Liver (tissue), 3 donors: Measurements from ENCODE around the gene IGSF1.
"Not testable (repeated sequence)": the region's sequence is repeated elsewhere in the genome, so short reads cannot be mapped to it uniquely, and the experiment has no call there.

Experiments used
- FOXA1 ChIP-seq: IDR thresholded peaks from 2 replicates; pipeline ENCODE4 v1.6.1; 2016; ENCODE audit warnings: antibody characterized with exemption
- RXRA ChIP-seq, 2 donors: IDR thresholded peaks; 2 replicates each; pipeline ENCODE4 v1.6.1; 2017 to 2018; ENCODE audit warnings: antibody characterized with exemption in 2 of 2, mild to moderate bottlenecking in 1 of 2
- SP1 ChIP-seq: IDR thresholded peaks from 2 replicates; pipeline ENCODE4 v1.6.1; 2018; ENCODE audit warnings: antibody characterized with exemption, mild to moderate bottlenecking
- TF ChIP-seq, protein P1 (sequence below): fragments of 150-350 bp; IDR thresholded peaks from 2 replicates; pipeline ENCODE4 v1.5.1; 2017; ENCODE audit warnings: improper control_type of control experiment, low read depth, low read length; ENCODE audit not compliant: missing input control
- TF ChIP-seq, protein P2 (sequence below): IDR thresholded peaks from 2 replicates; pipeline ENCODE4 v1.6.1; 2016; ENCODE audit warnings: antibody characterized with exemption, mild to moderate bottlenecking
- donor health status: healthy.
- donor health status: healthy.

DNA sequence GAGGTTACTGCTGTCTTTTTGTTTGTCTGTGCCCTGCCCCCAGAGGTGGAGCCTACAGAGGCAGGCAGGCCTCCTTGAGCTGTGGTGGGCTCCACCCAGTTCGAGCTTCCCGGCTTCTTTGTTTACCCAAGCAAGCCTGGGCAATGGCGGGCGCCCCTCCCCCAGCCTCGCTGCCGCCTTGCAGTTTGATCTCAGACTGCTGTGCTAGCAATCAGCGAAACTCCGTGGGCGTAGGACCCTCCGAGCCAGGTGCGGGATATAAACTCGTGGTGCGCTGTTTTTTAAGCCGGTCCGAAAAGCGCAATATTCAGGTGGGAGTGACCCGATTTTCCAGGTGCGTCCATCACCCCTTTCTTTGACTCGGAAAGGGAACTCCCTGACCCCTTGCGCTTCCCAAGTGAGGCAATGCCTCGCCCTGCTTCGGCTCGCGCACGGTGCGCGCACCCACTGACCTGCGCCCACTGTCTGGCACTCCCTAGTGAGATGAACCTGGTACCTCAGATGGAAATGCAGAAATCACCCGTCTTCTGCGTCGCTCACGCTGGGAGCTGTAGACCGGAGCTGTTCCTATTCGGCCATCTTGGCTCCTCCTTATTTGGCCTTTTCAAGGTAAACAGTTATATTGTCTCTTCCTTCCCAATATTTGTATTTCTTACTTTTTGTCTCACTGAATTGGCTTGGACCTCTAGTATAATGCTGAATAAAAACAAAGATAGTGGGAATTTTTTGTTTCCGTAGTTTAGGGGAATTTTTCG, 37.9 kb downstream of the IGSF1 start:
- TF ChIP-seq, protein P1, sequence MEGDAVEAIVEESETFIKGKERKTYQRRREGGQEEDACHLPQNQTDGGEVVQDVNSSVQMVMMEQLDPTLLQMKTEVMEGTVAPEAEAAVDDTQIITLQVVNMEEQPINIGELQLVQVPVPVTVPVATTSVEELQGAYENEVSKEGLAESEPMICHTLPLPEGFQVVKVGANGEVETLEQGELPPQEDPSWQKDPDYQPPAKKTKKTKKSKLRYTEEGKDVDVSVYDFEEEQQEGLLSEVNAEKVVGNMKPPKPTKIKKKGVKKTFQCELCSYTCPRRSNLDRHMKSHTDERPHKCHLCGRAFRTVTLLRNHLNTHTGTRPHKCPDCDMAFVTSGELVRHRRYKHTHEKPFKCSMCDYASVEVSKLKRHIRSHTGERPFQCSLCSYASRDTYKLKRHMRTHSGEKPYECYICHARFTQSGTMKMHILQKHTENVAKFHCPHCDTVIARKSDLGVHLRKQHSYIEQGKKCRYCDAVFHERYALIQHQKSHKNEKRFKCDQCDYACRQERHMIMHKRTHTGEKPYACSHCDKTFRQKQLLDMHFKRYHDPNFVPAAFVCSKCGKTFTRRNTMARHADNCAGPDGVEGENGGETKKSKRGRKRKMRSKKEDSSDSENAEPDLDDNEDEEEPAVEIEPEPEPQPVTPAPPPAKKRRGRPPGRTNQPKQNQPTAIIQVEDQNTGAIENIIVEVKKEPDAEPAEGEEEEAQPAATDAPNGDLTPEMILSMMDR, result not testable (repeated sequence)
- not testable (repeated sequence) for TF ChIP-seq RXRA (IDR thresholded peaks at IDR 0.05); SP1; FOXA1
- TF ChIP-seq, protein P2, sequence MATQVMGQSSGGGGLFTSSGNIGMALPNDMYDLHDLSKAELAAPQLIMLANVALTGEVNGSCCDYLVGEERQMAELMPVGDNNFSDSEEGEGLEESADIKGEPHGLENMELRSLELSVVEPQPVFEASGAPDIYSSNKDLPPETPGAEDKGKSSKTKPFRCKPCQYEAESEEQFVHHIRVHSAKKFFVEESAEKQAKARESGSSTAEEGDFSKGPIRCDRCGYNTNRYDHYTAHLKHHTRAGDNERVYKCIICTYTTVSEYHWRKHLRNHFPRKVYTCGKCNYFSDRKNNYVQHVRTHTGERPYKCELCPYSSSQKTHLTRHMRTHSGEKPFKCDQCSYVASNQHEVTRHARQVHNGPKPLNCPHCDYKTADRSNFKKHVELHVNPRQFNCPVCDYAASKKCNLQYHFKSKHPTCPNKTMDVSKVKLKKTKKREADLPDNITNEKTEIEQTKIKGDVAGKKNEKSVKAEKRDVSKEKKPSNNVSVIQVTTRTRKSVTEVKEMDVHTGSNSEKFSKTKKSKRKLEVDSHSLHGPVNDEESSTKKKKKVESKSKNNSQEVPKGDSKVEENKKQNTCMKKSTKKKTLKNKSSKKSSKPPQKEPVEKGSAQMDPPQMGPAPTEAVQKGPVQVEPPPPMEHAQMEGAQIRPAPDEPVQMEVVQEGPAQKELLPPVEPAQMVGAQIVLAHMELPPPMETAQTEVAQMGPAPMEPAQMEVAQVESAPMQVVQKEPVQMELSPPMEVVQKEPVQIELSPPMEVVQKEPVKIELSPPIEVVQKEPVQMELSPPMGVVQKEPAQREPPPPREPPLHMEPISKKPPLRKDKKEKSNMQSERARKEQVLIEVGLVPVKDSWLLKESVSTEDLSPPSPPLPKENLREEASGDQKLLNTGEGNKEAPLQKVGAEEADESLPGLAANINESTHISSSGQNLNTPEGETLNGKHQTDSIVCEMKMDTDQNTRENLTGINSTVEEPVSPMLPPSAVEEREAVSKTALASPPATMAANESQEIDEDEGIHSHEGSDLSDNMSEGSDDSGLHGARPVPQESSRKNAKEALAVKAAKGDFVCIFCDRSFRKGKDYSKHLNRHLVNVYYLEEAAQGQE, result not testable (repeated sequence)
